VCaP (cell line): Measurements from ENCODE around the gene GRIFIN.

Experiments used
- H3K27ac ChIP-seq: fragments of 450-650 bp; 2 replicates; pipeline ENCODE4 v1.5.1; 2017
- CTCF ChIP-seq: fragments of 450-650 bp; conservative IDR thresholded peaks from 2 replicates; pipeline ENCODE4 v1.5.1; 2017; ENCODE audit warnings: mild to moderate bottlenecking, moderate library complexity

GRIFIN gene

GRCh38 chr7:2459674-2460073, 16.5 kb downstream of the GRIFIN start:
- H3K27ac ChIP-seq, result peak overlapping the region; percentile 96; the same call in 1 of the 2 replicates
- TF ChIP-seq CTCF, result no peak

- H3K27ac ChIP-seq, result peak overlapping the region; percentile 8; the same call in 1 of the 2 replicates
Observed at GRCh38 chr7:2453849-2454248, 22.3 kb downstream of the GRIFIN start.

GRCh38 chr7:2452643-2453270, 23.4 kb downstream of the GRIFIN start:
- H3K27ac ChIP-seq, result no peak overlapping the region; the same call in 1 of the 2 replicates
- TF ChIP-seq CTCF, result no peak

- H3K27ac ChIP-seq, result peak overlapping the region; percentile 74
- no peak for TF ChIP-seq CTCF
Observed at GRCh38 chr7:2452074-2452507, 24.1 kb downstream of the GRIFIN start.

- TF ChIP-seq CTCF, result peak; percentile 93
- H3K27ac ChIP-seq, result peak overlapping the region; percentile 74
Observed at GRCh38 chr7:2451171-2452073, 24.8 kb downstream of the GRIFIN start.

GRCh38 chr7:2450198-2451107, 25.7 kb downstream of the GRIFIN start:
- no peak for TF ChIP-seq CTCF
- peak overlapping the region; percentile 74 for H3K27ac ChIP-seq

GRCh38 chr7:2446676-2447075, 29.5 kb downstream of the GRIFIN start:
- no peak for TF ChIP-seq CTCF
- no peak overlapping the region for H3K27ac ChIP-seq
